Measurements from ENCODE around the gene IL17RD.

Gene IL17RD

GRCh38 chr3:57128826-57129667, 36.1 kb downstream of the IL17RD start:
- no peak for DNase-seq

GRCh38 chr3:57127891-57128518, 37.1 kb downstream of the IL17RD start:
- DNase-seq = no peak

- DNase-seq = no peak
These were observed 38.9 kb downstream of the IL17RD start for GRCh38 chr3:57126244-57126643.

- DNase-seq = no peak
These were observed 44.5 kb downstream of the IL17RD start for GRCh38 chr3:57120451-57121174.

GRCh38 chr3:57120040-57120439, 45.1 kb downstream of the IL17RD start:
- no peak for DNase-seq

- no peak for DNase-seq
These were observed 46.9 kb downstream of the IL17RD start for GRCh38 chr3:57118254-57118653.

- DNase-seq = no peak
These were observed 48.7 kb downstream of the IL17RD start for GRCh38 chr3:57116501-57116900.

- DNase-seq = no peak
These were observed 52.9 kb downstream of the IL17RD start for GRCh38 chr3:57112206-57112605.

GRCh38 chr3:57110798-57111197, 54.4 kb downstream of the IL17RD start:
- DNase-seq = no peak

GRCh38 chr3:57110214-57110613, 54.9 kb downstream of the IL17RD start:
- no peak for DNase-seq

GRCh38 chr3:57109437-57110199, 55.5 kb downstream of the IL17RD start:
- no peak for DNase-seq

GRCh38 chr3:57108684-57109083, 56.5 kb downstream of the IL17RD start:
- DNase-seq = no peak

GRCh38 chr3:57105585-57105984, 59.6 kb downstream of the IL17RD start:
- DNase-seq = no peak

GRCh38 chr3:57100046-57100695, 65.0 kb downstream of the IL17RD start:
- DNase-seq = peak; percentile 23

GRCh38 chr3:57098418-57099310, 66.5 kb downstream of the IL17RD start:
- no peak for DNase-seq

GRCh38 chr3:57097536-57097935, 67.6 kb downstream of the IL17RD start:
- no peak for DNase-seq

GRCh38 chr3:57095363-57095762, 69.8 kb downstream of the IL17RD start:
- DNase-seq = no peak

GRCh38 chr3:57094575-57094974, 70.6 kb downstream of the IL17RD start:
- no peak for DNase-seq

- no peak for DNase-seq
These were observed 71.1 kb downstream of the IL17RD start for GRCh38 chr3:57093971-57094535.

- DNase-seq = no peak
These were observed 71.7 kb downstream of the IL17RD start for GRCh38 chr3:57093489-57093888.
